ENCODE data around the gene FOXD4L3. TPM values are rescaled to one million over a fixed set of nuclear protein-coding genes. Genes with fewer than 3 reads are reported as not detected.
"Not testable (repeated sequence)": the region's sequence is repeated elsewhere in the genome, so short reads cannot be mapped to it uniquely, and the experiment has no call there.

The FOXD4L3 gene
- total RNA-seq, 1 experiment from 2014 or later, result not detected

DNA sequence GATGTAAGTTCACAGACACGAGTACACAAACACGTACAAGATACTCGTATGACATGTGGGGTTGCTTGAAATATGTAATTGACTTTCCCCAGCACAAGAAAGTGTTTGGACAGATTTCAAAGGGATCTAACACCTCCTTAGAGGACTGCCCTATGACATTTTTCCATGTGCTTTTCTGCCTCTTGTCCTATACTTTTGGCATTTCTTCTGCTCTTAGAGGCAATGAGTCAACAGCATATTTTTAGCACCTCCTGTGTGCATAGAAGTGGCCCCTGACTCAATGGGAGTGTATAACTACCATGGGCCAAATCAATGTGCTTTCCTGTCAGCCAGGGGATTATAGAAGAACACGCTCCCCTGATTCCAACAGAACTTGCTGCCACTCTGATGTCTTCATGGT is 49.0 kb downstream of the FOXD4L3 start:
- H3K4me3 ChIP-seq; BruUV-seq (replicated peaks); H3K36me3 ChIP-seq (ENCODE audit: low read depth); DNase-seq; H3K27me3 ChIP-seq (ENCODE audit: insufficient read depth, low read depth); CTCF ChIA-PET; H3K4me1 ChIP-seq (replicated peaks; ENCODE audit: insufficient read depth); H3K27ac ChIP-seq; intact Hi-C loops (cut with micrococcal nuclease; ENCODE audit: unreplicated experiment); H3K9me2 ChIP-seq (ENCODE audit: insufficient read depth); H3K79me2 ChIP-seq (ENCODE audit: low read depth); H2AFZ ChIP-seq; H4K20me1 ChIP-seq (ENCODE audit: insufficient read depth); H3F3A ChIP-seq (ENCODE audit: insufficient read depth, low read depth); H3K4me2 ChIP-seq; H3K9me3 ChIP-seq (ENCODE audit: insufficient read depth, low read depth); POLR2A ChIA-PET (ENCODE audit: unreplicated experiment): not testable (repeated sequence)

Other genes starting within 250 kb of the FOXD4L3 start
- gene ZNG1C, start 60.9 kb upstream of the FOXD4L3 start, total RNA-seq (2021), result 40.5 and 46.1 TPM in 2 replicates
- gene PGM5, start 53.7 kb downstream of the FOXD4L3 start, total RNA-seq (2021), result not detected in 2 replicates
- gene TMEM252, start 238.0 kb downstream of the FOXD4L3 start, total RNA-seq (2021), result not detected in 2 replicates